SK-N-SH (cell line): Measurements from ENCODE around the gene AXL.

Source experiments
- CHD2 ChIP-seq: fragments of 150-350 bp; IDR thresholded peaks from 2 replicates; pipeline ENCODE4 v1.6.1; 2018; ENCODE audit warnings: low read length; ENCODE audit not compliant: partially characterized antibody
- MXI1 ChIP-seq: IDR thresholded peaks from 2 replicates; pipeline ENCODE4 v1.6.1; 2012; ENCODE audit warnings: mild to moderate bottlenecking, low read depth, low read length, improper control_type of control experiment
- TEAD4 ChIP-seq: IDR thresholded peaks from 2 replicates; pipeline ENCODE4 v1.4.0; 2012; ENCODE audit warnings: mild to moderate bottlenecking, borderline replicate concordance; ENCODE audit not compliant: insufficient read depth

DNA sequence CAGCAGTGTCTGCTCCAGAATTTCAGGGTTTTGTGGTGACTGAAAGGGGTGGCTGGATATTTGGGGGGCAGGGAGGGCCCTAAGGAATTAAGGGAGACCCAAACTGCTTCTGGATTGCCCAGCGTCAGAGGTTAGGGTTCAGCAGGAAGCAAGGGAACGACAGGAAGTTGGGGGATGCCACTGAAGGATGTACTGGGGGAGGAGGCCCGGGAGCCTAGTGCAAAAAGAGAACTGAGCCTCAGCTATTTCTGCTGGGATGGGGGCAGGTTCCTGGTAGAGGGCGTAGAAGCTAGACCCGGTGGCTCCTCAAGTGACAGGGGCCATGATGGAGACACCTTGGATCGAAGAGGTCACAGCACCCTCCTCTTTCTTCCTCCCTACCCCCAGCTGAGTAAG lies 24.9 kb upstream of the AXL start:
- TF ChIP-seq CHD2 (no peak), TEAD4 (no peak), MXI1 (no peak)
